Measurements from ENCODE around the gene NFATC1. TPM values are rescaled to one million over a fixed set of nuclear protein-coding genes. Genes with fewer than 3 reads are reported as not detected.

The NFATC1 gene
- total and polyA plus RNA-seq, 2 donors (not counting 1 experiment from before 2014, with no cell fraction given) = 0.92 to 4.3 TPM

GRCh38 chr18:79402209-79402576 lies 6.5 kb downstream of the NFATC1 start:
- no peaks in the 10 kb centered on the region for H4K20me1 ChIP-seq (ENCODE audit: control insufficient read depth, extremely low read depth, insufficient read depth, low read length)
- H3K4me3 ChIP-seq (replicated peaks in 1 of 4; ENCODE audit: control extremely low read depth in 1 of 4, insufficient read depth in 1 of 4, low read depth in 3 of 4, low read length in 4 of 4) = no peak overlapping the region
- TF ChIP-seq EZH2 (IDR thresholded peaks at IDR 0.05; ENCODE audit: low read length, missing control alignments) (no peak), CTCF (conservative IDR thresholded peaks at IDR 0.05 in 1 of 2, IDR thresholded peaks at IDR 0.05 in 1 of 2; ENCODE audit: low read depth in 1 of 2, low read length in 2 of 2) (no peak)
- H2AFZ ChIP-seq (ENCODE audit: low read length) = no peak overlapping the region
- H3K4me1 ChIP-seq (ENCODE audit: control insufficient read depth, extremely low read depth, insufficient read depth, low read length) = no peaks in the 10 kb centered on the region
- H3K79me2 ChIP-seq (ENCODE audit: control insufficient read depth, insufficient read depth, low read length) = no peaks in the 10 kb centered on the region
- no peaks in the 10 kb centered on the region for H3K9me3 ChIP-seq (ENCODE audit: control insufficient read depth, insufficient read depth, low read depth, low read length)
- no peaks in the 10 kb centered on the region for H3K27me3 ChIP-seq (ENCODE audit: control insufficient read depth, insufficient read depth, low read length)
- DNase-seq (ENCODE audit: low read depth in 2 of 2) = no peak
- no peak overlapping the region for H3K9ac ChIP-seq (ENCODE audit: insufficient read depth, low read length)
- H3K36me3 ChIP-seq (ENCODE audit: control insufficient read depth, insufficient read depth, low read length) = no peaks in the 10 kb centered on the region
- no peak overlapping the region for H3K27ac ChIP-seq (ENCODE audit: insufficient read depth, low read length)
- no peak overlapping the region for H3K4me2 ChIP-seq (ENCODE audit: extremely low read depth, insufficient read depth, low read length)

GRCh38 chr18:79402977-79403722 lies 7.4 kb downstream of the NFATC1 start:
- H3K4me1 ChIP-seq (ENCODE audit: control insufficient read depth, extremely low read depth, insufficient read depth, low read length) = no peaks in the 10 kb centered on the region
- H3K9ac ChIP-seq (ENCODE audit: insufficient read depth, low read length) = no peak overlapping the region
- no peak overlapping the region for H3K4me2 ChIP-seq (ENCODE audit: extremely low read depth, insufficient read depth, low read length)
- no peaks in the 10 kb centered on the region for H3K36me3 ChIP-seq (ENCODE audit: control insufficient read depth, insufficient read depth, low read length)
- TF ChIP-seq EZH2 (IDR thresholded peaks at IDR 0.05; ENCODE audit: low read length, missing control alignments) = no peak
- TF ChIP-seq CTCF (conservative IDR thresholded peaks at IDR 0.05 in 1 of 2, IDR thresholded peaks at IDR 0.05 in 1 of 2; ENCODE audit: low read depth in 1 of 2, low read length in 2 of 2) = no peak
- DNase-seq (ENCODE audit: low read depth in 2 of 2) = peak in 1 of 2 donors; percentile 30
- no peaks in the 10 kb centered on the region for H3K9me3 ChIP-seq (ENCODE audit: control insufficient read depth, insufficient read depth, low read depth, low read length)
- H3K27ac ChIP-seq (ENCODE audit: insufficient read depth, low read length) = no peak overlapping the region
- H4K20me1 ChIP-seq (ENCODE audit: control insufficient read depth, extremely low read depth, insufficient read depth, low read length) = no peaks in the 10 kb centered on the region
- no peak overlapping the region for H3K4me3 ChIP-seq (replicated peaks in 1 of 4; ENCODE audit: control extremely low read depth in 1 of 4, insufficient read depth in 1 of 4, low read depth in 3 of 4, low read length in 4 of 4)
- H3K27me3 ChIP-seq (ENCODE audit: control insufficient read depth, insufficient read depth, low read length) = no peaks in the 10 kb centered on the region
- no peak overlapping the region for H2AFZ ChIP-seq (ENCODE audit: low read length)
- no peaks in the 10 kb centered on the region for H3K79me2 ChIP-seq (ENCODE audit: control insufficient read depth, insufficient read depth, low read length)

GRCh38 chr18:79403723-79404566 lies 8.2 kb downstream of the NFATC1 start:
- no peak overlapping the region for H3K27ac ChIP-seq (ENCODE audit: insufficient read depth, low read length)
- H3K4me2 ChIP-seq (ENCODE audit: extremely low read depth, insufficient read depth, low read length) = no peak overlapping the region
- TF ChIP-seq CTCF (conservative IDR thresholded peaks at IDR 0.05 in 1 of 2, IDR thresholded peaks at IDR 0.05 in 1 of 2; ENCODE audit: low read depth in 1 of 2, low read length in 2 of 2) (no peak), EZH2 (IDR thresholded peaks at IDR 0.05; ENCODE audit: low read length, missing control alignments) (no peak)
- no peak overlapping the region for H3K9ac ChIP-seq (ENCODE audit: insufficient read depth, low read length)
- H3K9me3 ChIP-seq (ENCODE audit: control insufficient read depth, insufficient read depth, low read depth, low read length) = no peaks in the 10 kb centered on the region
- H3K36me3 ChIP-seq (ENCODE audit: control insufficient read depth, insufficient read depth, low read length) = no peaks in the 10 kb centered on the region
- no peaks in the 10 kb centered on the region for H3K79me2 ChIP-seq (ENCODE audit: control insufficient read depth, insufficient read depth, low read length)
- no peaks in the 10 kb centered on the region for H3K4me1 ChIP-seq (ENCODE audit: control insufficient read depth, extremely low read depth, insufficient read depth, low read length)
- H2AFZ ChIP-seq (ENCODE audit: low read length) = no peak overlapping the region
- DNase-seq (ENCODE audit: low read depth in 2 of 2) = no peak
- no peaks in the 10 kb centered on the region for H4K20me1 ChIP-seq (ENCODE audit: control insufficient read depth, extremely low read depth, insufficient read depth, low read length)
- H3K27me3 ChIP-seq (ENCODE audit: control insufficient read depth, insufficient read depth, low read length) = no peaks in the 10 kb centered on the region
- no peak overlapping the region for H3K4me3 ChIP-seq (replicated peaks in 1 of 4; ENCODE audit: control extremely low read depth in 1 of 4, insufficient read depth in 1 of 4, low read depth in 3 of 4, low read length in 4 of 4)
